GM13976 (cell line): ENCODE data around the gene LAMP5.

Experiments
- DNase-seq: peaks from one replicate; pipeline ENCODE4 v3.0.0; 2012; ENCODE audit warnings: low spot score
- in situ Hi-C: fragments of 300-500 bp; cut with MboI; formaldehyde crosslinking; loops from one replicate; pipeline ENCODE4 v1.12.0; 2022; ENCODE audit warnings: low sequenced_read_pairs, mixed read lengths, inconsistent platforms; ENCODE audit not compliant: unreplicated experiment
- TF ChIP-seq, protein P1 (sequence below): IDR thresholded peaks from 2 replicates; pipeline ENCODE4 v1.5.1; 2012; ENCODE audit warnings: borderline replicate concordance, mild to moderate bottlenecking; ENCODE audit not compliant: insufficient read depth; ENCODE audit errors: extremely low read depth, missing control alignments, control extremely low read depth

Gene LAMP5

GRCh38 chr20:9509246-9509645 lies 5.1 kb upstream of the LAMP5 start:
- in situ Hi-C loops: no loop called here
- DNase-seq: no peak
- TF ChIP-seq, protein P1, sequence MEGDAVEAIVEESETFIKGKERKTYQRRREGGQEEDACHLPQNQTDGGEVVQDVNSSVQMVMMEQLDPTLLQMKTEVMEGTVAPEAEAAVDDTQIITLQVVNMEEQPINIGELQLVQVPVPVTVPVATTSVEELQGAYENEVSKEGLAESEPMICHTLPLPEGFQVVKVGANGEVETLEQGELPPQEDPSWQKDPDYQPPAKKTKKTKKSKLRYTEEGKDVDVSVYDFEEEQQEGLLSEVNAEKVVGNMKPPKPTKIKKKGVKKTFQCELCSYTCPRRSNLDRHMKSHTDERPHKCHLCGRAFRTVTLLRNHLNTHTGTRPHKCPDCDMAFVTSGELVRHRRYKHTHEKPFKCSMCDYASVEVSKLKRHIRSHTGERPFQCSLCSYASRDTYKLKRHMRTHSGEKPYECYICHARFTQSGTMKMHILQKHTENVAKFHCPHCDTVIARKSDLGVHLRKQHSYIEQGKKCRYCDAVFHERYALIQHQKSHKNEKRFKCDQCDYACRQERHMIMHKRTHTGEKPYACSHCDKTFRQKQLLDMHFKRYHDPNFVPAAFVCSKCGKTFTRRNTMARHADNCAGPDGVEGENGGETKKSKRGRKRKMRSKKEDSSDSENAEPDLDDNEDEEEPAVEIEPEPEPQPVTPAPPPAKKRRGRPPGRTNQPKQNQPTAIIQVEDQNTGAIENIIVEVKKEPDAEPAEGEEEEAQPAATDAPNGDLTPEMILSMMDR: no peak

DNA sequence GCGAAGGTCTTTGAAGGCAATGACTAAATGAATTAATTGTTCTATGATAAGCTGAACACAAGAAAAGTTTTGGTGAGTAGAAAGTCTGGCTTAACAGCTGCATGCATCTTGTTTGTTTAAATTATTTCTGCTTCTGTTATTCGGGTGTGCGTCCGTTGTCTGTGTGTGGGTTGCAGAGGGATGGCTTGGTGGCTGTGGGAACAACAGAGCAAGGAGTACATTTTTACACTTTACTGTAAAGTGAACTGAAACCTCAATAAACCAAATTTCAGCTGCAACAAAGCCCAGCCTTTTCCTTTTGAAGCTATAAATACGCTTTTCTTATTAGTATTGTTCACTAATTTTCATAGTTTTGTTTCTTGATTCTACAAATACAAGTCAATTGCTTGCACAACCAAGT lies 3.5 kb upstream of the LAMP5 start:
- DNase-seq: no peak
- in situ Hi-C loops: no loop called here

GRCh38 chr20:9514072-9514460 lies 324 bp upstream of the LAMP5 start:
- DNase-seq: no peak
- TF ChIP-seq, protein P1: no peak
- in situ Hi-C loops: no loop called here

More for the DNA sequence above, 3.5 kb upstream of the LAMP5 start:
- TF ChIP-seq, protein P1: no peak

DNA sequence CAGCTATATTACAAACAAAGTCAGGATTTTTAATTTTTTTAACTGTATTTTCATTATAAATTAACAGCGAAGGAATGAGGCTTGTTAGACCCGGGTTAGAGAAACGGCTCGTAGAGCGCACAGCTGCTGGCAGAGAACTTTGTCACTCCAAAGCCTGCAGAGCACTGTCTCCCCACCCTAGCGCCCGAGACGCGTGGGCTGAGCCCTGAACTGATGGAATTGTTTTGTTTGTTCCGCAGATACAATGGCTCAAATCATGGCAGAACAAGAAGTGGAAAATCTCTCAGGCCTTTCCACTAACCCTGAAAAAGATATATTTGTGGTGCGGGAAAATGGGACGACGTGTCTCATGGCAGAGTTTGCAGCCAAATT lies 810 bp downstream of the LAMP5 start:
- DNase-seq: no peak
- TF ChIP-seq, protein P1: no peak
- in situ Hi-C loops: no loop called here

- in situ Hi-C loops: no loop called here
- no peak for DNase-seq
- TF ChIP-seq, protein P1: no peak
These were observed 1.4 kb downstream of the LAMP5 start for GRCh38 chr20:9515741-9516233.

DNA sequence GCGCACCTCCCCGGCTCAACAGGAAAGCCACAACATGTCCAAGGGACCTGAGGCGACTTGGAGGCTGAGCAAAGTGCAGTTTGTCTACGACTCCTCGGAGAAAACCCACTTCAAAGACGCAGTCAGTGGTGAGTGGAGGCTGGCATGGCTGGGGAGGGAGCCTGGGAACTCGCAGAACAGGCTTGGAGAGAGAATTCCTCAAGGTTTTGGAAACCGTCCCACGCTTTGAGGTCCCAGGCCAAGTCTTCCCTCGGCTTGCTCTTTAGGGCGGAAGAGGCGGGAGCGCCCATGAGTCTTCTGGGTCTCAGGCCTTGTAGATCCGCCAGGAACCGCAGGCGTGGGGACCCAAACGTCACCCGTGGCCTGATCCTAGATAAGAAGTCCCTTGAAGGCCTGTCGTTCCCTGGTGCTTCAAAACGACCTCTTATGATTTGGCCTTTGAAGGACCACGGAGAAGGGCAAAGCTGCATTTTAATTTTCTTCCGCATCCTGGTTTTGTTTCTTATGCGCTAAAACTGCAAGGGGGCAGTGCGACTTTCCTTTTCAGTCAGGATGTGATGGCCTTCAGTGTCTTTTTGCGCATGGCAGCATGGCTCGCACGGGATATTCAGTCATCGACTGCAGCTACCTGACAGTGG lies 2.0 kb downstream of the LAMP5 start:
- DNase-seq: no peak
- TF ChIP-seq, protein P1: no peak
- in situ Hi-C loops: no loop called here
